Activated T-helper 1 cell treated with Interleukin-2 at 50 U/mL for 16 hours (primary cell): ENCODE data around the gene TMEM38B.
"Not testable (repeated sequence)": the region's sequence is repeated elsewhere in the genome, so short reads cannot be mapped to it uniquely, and the experiment has no call there.

ENCODE experiments used
- DNase-seq: peaks from one replicate; pipeline ENCODE4 v3.0.0-alpha.2; 2020; ENCODE audit warnings: low read depth

TMEM38B gene

DNA sequence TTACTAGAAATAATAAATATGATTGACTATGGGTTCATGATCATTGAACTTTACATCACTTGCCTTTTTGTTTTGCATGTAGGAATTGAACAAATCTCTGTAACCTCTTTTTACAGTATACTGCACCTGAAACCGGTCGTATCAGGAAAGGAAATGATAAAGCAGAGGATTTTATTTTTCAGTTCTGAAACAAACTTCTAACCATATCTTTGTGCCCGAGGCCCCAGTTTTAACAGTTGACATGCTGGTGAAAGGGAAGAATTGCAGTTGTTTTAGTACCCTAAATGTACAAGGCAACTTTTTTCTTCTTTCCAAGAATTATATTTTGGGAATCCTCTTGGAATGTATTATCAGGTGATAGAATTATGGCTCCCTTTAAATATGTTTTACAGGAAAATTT, 27.8 kb downstream of the TMEM38B start:
- DNase-seq, result no peak

DNA sequence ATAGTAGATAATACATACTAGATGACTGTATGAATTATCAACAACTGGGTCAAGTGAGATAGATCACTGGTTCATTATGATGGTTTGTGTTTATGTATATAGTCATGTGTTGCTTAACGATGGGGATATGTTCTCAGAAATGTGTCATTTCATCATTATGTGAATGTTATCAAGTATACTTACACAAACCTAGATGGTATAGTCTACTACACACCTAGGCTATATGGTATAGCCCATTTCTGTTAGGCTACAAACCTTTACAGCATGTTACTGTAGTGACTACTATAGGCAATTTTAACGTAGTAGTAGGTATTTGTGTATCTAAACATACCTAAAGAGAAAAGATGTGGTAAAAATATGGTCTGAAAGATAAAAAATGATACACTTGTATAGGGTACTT, 31.0 kb downstream of the TMEM38B start:
- DNase-seq, result no peak

DNA sequence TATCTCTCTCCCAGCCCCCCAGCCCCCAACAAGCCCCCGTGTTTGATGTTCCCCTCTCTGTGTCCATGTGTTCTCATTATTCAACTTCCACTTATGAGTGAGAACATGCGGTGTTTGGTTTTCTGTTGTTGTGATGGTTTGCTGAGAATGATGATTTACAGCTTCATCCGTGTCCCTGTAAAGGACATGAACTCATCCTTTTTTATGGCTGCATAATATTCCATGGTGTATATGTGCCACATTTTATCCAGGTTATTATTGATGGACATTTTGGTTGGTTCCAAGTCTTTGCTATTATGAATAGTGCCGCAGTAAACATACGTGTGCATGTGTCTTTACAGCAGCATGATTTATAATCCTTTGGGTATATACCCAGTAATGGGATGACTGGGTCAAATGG, 33.9 kb downstream of the TMEM38B start:
- DNase-seq, result not testable (repeated sequence)

DNA sequence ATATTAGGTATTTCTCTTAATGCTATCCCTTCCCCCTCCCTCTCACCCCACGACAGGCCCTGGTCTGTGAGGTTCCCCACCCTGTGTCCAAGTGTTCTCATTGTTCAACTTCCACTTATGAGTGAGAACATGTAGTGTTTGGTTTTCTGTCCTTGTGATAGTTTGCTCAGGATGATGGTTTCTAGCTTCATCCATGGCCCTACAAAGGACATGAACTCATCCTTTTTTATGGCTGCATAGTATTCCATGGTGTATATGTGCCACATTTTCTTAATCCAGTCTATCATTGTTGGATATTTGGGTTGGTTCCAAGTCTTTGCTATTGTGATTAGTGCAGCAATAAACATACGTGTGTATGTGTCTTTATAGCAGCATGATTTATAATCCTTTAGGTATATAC, 37.1 kb downstream of the TMEM38B start:
- not testable (repeated sequence) for DNase-seq

DNA sequence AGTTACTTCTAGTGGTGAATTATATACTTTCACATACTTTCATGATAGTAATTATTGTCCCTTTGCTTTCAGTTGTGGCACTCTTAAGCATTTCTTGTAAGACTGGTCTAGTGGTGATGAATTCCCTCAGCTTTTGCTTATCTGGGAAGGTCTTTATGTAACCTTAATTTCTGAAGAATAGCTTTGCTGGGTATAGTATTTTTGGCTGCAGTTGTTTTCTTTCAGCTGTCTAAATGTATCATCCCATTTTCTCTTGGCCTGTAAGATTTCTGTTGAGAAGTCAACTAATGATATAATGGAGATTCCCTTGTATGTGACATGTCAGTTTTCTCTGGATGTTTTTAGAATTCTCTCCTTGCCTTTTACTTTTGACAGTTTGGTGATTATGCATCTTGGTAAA, 41.0 kb downstream of the TMEM38B start:
- DNase-seq, result no peak

DNA sequence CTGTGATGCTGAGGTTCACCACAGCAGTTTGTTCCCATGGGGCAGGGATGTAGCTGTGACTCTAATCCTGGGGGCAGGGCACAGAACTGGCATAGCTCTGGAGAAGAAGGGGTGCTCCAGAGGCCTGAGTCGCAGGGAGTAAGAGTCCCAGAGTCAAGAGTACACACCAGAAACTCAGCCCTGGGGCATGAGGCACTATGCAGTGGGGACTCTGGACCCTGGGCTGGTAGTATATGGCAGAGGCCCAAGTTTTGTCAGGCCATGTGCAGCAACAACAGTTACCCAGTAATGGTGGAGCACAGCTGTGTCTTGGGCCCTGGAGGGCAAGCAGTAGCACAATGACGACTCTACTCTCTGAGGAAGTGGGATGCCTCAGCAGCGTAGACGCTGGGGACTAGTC, 42.9 kb downstream of the TMEM38B start:
- DNase-seq, result no peak

DNA sequence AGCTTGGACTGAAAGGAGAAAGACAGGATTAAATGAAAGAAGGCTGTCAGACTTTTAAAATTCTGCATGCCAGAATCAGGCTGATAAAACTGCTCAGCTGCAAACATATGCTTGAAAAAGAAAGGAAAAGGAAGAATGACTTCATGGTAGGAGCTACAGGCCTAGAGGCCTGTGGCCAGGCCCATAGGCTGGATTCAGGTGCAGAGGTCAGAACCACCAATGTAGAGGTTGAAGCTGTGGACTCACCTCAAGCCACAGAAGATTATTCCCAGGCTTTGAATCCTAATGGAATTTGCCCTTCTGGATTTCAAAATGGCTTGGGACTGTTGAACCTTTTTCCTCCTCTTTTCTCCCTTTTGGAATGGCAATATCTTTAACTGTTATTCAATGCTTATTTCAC, 47.7 kb downstream of the TMEM38B start:
- no peak for DNase-seq

DNA sequence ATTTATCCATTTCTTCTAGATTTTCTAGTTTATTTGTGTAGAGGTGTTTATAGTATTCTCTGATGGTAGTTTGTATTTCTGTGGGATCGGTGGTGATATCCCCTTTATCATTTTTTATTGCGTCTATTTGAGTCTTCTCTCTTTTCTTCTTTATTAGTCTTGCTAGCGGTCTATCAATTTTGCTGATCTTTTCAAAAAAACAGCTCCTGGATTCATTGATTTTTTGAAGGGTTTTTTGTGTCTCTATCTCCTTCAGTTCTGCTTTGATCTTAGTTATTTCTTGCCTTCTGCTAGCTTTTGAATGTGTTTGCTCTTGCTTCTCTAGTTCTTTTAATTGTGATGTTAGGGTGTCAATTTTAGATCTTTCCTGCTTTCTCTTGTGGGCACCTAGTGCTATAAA, 53.0 kb downstream of the TMEM38B start:
- not testable (repeated sequence) for DNase-seq

DNA sequence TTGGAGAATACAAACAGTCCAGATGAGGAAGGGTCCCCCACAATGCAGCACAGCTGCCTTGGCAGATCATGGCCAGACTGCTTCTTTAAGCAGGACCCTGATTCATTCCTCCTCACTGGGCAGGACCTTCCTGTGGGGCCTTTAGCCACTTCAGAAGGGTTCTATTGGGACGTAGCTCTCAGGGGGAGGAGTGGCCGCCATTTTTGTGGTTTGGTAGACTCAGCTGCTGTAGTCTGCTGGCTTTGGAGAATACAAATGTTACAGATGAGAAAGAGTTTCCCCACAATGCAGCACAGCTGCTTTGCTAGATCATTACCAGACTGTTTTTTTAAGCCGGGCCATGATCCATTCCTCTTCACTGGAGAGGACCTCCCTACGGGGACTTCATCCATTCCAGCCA, 57.4 kb downstream of the TMEM38B start:
- DNase-seq, result no peak

DNA sequence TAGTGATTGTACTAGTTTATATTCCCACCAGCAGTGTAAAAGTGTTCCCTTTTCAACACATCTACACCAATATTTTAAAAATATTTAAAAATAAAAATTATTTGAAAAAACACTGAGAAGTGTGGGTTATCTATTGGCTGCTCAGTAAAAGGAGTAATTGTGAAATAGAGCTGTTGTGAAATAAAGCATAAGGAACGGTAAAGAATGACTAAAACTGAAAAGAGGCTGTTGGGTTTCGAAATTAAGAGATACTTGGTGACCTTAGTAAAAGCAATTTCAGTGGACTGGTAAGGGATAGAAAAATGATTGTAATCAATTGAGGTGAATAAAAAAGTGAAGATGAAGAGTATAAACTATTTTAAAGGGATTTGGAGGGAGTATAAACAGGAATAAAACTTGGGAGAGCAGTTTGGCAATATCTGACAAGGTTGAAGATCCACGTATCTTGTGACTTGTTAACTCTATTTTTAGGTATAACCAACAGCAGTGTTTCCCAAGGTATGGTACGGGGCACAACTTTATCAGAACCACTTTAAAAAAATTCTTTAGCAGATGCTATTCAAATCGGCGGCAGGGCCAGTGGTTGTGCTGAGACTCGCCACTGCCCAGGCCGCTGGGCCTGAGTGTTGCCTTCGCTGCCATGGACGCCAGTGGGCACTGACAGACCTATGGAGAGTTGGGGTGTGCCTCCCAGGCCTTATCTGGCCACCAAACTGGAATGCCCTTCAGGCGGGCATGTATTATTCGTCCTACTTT, 63.3 kb downstream of the TMEM38B start:
- DNase-seq, result no peak

DNA sequence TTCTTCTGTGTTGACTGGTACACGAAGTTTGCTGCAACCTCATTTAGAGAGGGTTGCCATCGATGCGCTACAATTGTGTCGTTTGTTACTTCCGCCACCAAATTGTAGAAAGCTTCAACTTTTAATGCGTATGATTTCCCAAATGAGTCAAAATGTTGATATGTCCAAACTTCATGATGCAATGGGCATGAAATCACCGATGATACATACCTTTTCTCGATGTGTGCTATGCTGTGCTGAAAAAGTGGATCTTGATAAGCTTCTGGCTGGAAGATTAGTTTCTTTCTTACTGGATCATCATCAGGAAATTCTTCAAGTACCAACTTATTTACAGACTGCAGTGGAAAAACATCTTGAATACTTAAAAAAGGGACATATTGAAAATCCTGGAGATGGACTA, 65.7 kb downstream of the TMEM38B start:
- no peak for DNase-seq

DNA sequence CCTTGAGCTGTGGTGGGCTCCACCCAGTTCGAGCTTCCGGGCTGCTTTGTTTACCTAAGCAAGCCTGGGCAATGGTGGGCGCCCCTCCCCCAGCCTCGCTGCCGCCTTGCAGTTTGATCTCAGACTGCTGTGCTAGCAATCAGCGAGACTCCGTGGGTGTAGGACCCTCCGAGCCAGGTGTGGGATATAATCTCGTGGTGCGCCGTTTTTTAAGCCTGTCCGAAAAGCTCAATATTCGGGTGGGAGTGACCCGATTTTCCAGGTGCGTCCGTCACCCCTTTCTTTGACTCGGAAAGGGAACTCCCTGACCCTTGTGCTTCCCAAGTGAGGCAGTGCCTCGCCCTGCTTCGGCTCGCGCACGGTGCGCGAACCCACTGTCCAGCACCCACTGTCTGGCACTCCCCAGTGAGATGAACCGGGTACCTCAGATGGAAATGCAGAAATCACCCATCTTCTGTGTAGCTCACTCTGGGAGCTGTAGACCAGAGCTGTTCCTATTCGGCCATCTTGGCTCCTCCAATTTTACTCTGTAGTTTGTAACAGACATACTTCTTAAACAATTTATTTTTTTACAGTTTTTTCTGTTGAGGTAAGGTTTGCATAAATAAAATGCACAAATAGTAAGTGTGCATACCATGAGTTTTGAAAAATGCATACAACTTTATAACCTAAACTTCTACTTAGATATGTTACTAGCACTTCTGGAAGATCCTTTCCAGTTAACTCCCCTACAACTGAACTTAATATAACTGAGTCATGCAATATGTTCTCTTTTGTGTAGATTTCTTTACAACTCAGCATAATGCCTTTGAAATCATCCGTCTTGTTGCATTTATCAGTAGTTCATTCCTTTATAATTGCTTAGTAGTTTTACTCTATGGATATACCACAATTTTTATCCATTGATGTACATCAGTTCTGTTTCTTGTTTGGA, 88.5 kb downstream of the TMEM38B start:
- not testable (repeated sequence) for DNase-seq

DNA sequence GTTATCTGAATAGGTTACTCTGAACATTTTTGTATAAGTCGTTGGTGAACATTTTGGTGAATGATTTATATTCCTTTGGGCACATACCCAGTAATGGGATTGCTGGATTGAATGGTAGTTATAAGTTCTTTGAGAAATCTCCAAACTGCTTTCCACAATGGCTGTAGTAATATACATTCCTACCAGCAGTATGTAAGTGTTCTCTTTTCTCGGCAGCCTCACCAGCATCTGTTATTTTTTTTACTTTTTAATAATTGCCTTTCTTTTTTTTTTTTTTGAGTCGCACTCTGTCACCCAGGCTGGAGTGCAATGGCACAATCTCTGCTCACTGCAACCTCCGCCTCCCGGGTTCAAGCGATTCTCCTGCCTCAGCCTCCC, 89.1 kb downstream of the TMEM38B start:
- not testable (repeated sequence) for DNase-seq

DNA sequence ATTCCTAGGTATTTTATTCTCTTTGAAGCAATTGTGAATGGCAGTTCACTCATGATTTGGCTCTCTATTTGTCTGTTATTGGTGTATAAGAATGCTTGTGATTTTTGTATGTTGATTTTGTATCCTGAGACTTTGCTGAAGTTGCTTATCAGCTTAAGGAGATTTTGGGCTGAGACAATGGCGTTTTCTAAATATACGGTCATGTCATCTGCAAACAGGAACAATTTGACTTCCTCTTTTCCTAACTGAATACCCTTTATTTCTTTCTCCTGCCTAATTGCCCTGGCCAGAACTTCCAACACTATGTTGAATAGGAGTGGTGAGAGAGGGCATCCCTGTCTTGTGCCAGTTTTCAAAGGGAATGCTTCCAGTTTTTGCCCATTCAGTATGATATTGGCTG, 92.5 kb downstream of the TMEM38B start:
- DNase-seq, result not testable (repeated sequence)

DNA sequence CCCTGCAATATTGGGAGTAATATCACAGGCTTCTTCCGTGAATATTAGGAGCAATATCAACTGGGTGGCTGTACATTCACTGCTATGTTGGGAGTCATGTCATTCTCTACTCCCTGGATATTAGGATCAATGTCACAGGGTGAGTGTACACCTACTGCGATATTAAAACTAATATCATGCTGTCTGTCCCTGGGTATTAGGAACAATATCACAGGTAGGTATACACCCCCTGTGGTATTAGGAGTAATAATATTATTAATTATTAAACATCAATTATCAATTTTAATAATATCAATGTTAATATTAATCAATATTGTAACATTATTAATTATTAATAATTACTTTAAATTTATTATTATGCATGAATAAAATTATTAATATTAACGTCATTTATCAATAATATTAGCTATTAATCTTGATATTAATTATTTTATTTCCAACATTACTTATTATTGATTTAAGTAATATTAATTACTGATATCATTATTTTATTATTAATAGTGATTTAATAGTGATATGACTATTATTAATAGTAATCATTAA, 121.9 kb downstream of the TMEM38B start:
- DNase-seq, result no peak

DNA sequence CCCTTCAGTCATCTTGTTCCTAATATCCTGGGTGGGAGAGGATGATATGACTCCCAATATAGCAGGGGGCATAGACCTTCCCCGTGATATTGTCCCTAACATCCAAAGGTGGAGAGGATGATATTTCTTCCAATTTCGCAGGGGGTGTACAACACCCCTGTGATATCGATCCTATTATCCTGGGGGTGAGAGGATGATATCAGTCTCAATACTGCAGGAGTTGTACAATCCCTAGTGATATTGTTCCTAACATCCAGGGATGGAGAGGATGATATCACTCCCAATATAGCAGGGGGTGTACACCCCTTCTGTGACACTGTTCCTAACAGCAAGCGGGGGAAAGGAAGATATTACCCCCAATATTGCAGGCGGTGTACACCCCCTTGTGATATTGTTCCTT, 122.6 kb downstream of the TMEM38B start:
- no peak for DNase-seq

DNA sequence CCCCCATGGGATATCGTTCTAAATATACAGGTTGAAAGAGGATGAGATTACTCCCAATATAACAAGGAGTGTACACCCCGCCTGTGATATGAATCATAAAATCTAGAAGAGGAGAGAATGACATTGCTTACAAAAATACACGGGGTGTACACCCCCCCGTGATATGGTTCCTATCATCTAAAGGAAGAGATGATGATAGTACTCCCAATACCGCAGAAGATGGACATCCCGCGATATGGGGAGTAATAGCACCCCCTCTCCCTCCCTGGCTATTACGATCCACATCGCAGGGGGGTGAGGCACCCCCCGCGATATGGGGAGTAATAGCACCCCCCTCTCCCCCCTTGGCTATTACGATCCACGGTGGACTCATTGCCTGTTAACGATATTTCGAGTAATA, 124.6 kb downstream of the TMEM38B start:
- no peak for DNase-seq

DNA sequence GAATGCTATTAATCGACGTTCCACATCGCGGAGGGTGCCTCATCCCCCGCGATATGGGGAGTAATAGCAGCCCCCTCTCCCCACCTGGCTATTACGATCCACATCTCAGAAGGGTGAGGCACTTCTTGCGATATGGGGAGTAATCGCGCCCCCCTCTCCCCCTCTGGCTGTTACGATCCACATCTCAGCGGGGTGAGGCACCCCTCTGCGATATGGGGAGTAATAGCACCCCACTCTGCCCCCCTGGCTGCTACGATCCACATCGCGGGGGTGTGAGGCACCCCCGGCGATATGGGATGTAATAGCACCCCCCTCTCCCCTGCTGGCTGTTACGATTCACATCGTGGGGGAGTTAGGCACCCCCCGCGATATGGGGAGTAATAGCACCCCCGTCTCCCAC, 128.5 kb downstream of the TMEM38B start:
- no peak for DNase-seq
